Mammary epithelial cell (primary cell): Measurements from ENCODE around the gene ZNF622.

Experiments
- CTCF ChIP-seq, 2 donors: IDR thresholded peaks in 1 of 2; conservative IDR thresholded peaks in 1 of 2; 2 replicates each; pipeline ENCODE4 v1.5.1; 2011 to 2012; ENCODE audit warnings: inconsistent platforms in 2 of 2, low read length in 2 of 2, mild to moderate bottlenecking in 2 of 2, control low read depth in 1 of 2, low read depth in 1 of 2; ENCODE audit not compliant: insufficient read depth in 1 of 2; ENCODE audit errors: extremely low read depth in 1 of 2
- EZH2 ChIP-seq: IDR thresholded peaks from 2 replicates; pipeline ENCODE4 v1.6.1; 2012; ENCODE audit warnings: low read length, inconsistent platforms, borderline replicate concordance

DNA sequence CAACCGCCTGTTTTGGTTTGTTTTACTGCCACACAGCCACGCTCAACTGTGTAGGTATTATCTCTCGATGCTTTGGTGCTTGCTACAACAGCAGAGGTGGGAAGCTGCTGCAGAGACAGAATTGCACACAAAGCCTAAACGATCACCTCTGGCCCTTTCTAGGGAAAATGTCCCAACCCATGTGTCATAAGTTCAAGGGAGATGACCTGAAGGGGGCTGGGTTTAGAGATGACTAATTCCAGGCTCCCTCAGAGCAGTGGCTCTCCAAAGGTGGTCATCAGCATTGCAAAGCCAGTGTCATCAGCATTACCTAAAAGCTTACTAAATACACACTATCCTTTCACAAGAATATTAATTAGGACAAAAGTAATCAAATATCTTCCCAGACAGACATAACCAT is 10.9 kb downstream of the ZNF622 start:
- no peak for TF ChIP-seq CTCF (conservative IDR thresholded peaks at IDR 0.05 in 1 of 2, IDR thresholded peaks at IDR 0.05 in 1 of 2; ENCODE audit: extremely low read depth in 1 of 2, insufficient read depth in 1 of 2, low read depth in 1 of 2, low read length in 2 of 2)
- TF ChIP-seq EZH2: no peak
